PFSK-1 (cell line): ENCODE results near the gene FAAH.

Experiments used
- FOXP2 ChIP-seq: optimal IDR thresholded peaks from 2 replicates; pipeline ENCODE3; 2011; ENCODE audit warnings: borderline replicate concordance, control low read depth, inconsistent platforms; ENCODE audit not compliant: insufficient read depth; ENCODE audit errors: extremely low read length, extremely low read depth
- POLR2AphosphoS5 ChIP-seq: IDR thresholded peaks from 2 replicates; pipeline ENCODE4 v1.6.1; 2012; ENCODE audit warnings: low read depth, mild to moderate bottlenecking, control low read depth, low read length, moderate library complexity
- REST ChIP-seq, 2 experiments: IDR thresholded peaks; 2 replicates each; pipeline versions ENCODE4 v1.6.1 to v1.8.0; 2011 to 2012; ENCODE audit warnings: low read depth in 2 of 2, low read length in 2 of 2, control low read depth in 1 of 2, inconsistent platforms in 1 of 2, mild to moderate bottlenecking in 1 of 2, moderate library complexity in 1 of 2; ENCODE audit not compliant: insufficient read depth in 1 of 2
- SIN3A ChIP-seq: IDR thresholded peaks from 2 replicates; pipeline ENCODE4 v1.6.1; 2012; ENCODE audit warnings: mild to moderate bottlenecking, low read length, moderate library complexity, borderline replicate concordance; ENCODE audit not compliant: insufficient read depth
- TAF1 ChIP-seq: IDR thresholded peaks from 2 replicates; pipeline ENCODE4 v1.6.1; 2012; ENCODE audit warnings: low read length, control low read depth, borderline replicate concordance; ENCODE audit not compliant: insufficient read depth

DNA sequence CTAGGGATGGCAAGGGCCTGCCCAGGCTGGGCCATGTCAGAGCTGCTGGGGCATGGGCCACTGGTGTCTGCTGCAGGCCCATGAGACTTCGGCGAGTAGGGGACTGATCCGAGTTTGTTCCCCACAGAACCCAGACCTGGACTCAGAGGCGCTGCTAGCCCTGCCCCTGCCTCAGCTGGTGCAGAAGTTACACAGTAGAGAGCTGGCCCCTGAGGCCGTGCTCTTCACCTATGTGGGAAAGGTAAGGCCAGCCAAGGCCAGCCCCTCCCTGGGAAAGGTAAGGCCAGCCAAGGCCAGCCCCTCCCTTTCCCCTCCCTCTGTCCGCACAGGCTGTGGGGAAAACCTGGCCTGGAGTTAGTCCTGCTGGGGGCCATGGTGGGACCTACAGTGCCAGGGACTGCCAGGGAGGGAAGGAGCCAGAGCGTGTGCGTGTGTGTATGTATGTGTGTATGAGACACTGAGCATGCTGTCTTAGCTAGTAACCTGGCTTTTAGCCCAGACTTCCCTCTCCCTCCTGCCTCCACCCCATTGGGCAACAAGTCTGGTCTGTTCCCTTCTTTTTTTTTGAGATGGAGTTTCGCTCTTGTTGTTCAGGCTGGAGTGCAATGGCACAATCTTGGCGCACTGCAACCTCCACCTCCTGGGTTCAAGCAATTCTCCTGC lies 8.0 kb downstream of the FAAH start:
- no peak for TF ChIP-seq REST (IDR thresholded peaks at IDR 0.05; ENCODE audit: insufficient read depth in 1 of 2, low read depth in 2 of 2, low read length in 2 of 2)
- no peak for TF ChIP-seq TAF1
- no peak for TF ChIP-seq POLR2AphosphoS5
- TF ChIP-seq SIN3A = no peak
- TF ChIP-seq FOXP2 = no peak
